Ascending aorta (tissue), 2 donors: ENCODE measurements around the gene MRPL55. TPM values are rescaled to one million over a fixed set of nuclear protein-coding genes. Genes with fewer than 3 reads are reported as not detected.
A peak's percentile ranks its signal among the peaks of the same experiment; 100 is the strongest.

Experiments
- DNase-seq, 2 donors: peaks; one replicate each; pipeline ENCODE4 v3.0.0-alpha.2; 2019; ENCODE audit warnings: low spot score in 2 of 2
- H3K27ac ChIP-seq, 2 donors: fragments of 200-600 bp; sonication (generic); one replicate each; pipeline ENCODE4 v1.5.1; 2016 to 2017; ENCODE audit warnings: mild to moderate bottlenecking in 1 of 2
- H3K27me3 ChIP-seq: fragments of 200-600 bp; sonication (generic); one replicate; pipeline ENCODE4 v1.5.1; 2017
- H3K36me3 ChIP-seq, 2 donors: fragments of 200-600 bp; sonication (generic); one replicate each; pipeline ENCODE4 v1.5.1; 2016
- H3K4me1 ChIP-seq, 2 donors: fragments of 200-600 bp; sonication (generic); one replicate each; pipeline ENCODE4 v1.5.1; 2016 to 2017; ENCODE audit warnings: mild to moderate bottlenecking in 1 of 2
- H3K4me3 ChIP-seq, 2 donors: fragments of 200-600 bp; sonication (generic); one replicate each; pipeline ENCODE4 v1.5.1; 2016 to 2017; ENCODE audit warnings: mild to moderate bottlenecking in 1 of 2
- H3K9me3 ChIP-seq, 2 donors: fragments of 200-600 bp; sonication (generic); one replicate each; pipeline ENCODE4 v1.5.1; 2016
- CTCF ChIP-seq, 3 experiments: fragments of 200-600 bp in 2 of 3; fragments of 450-650 bp in 1 of 3; sonication (generic) in 2 of 3; IDR thresholded peaks; one replicate each; pipeline ENCODE4 v1.5.1; 2016 to 2019; ENCODE audit warnings: antibody characterized with exemption in 3 of 3, mild to moderate bottlenecking in 1 of 3, moderate library complexity in 1 of 3
- intact Hi-C: fragments of 100-400 bp; cut with DNase I; formaldehyde crosslinking; loops from one replicate; pipeline ENCODE4 v1.15.1; 2023
- total RNA-seq: library from RNA; depleted of rRNA; stranded (reverse); fragments of >200 nt; gene quantifications from one replicate; pipeline ENCODE4 v1.1.0, GENCODE V29; 2016

The MRPL55 gene
- total RNA-seq, 1 donor from 2014 or later: 23.6 TPM

- H3K27ac ChIP-seq: no peak overlapping the region
- no peak overlapping the region for H3K4me3 ChIP-seq
- peaks cover 0 to under 1% of the 10 kb centered on the region in 2 donors for H3K4me1 ChIP-seq
- peak in 1 of 2 donors; percentile 30 for DNase-seq
- intact Hi-C loops: no loop called here
- no peak for TF ChIP-seq CTCF (IDR thresholded peaks at IDR 0.05)
- H3K36me3 ChIP-seq: peaks cover 39 to 50% of the 10 kb centered on the region in 2 donors
- peaks cover 0 to 6% of the 10 kb centered on the region in 2 donors for H3K9me3 ChIP-seq
- no peaks in the 10 kb centered on the region for H3K27me3 ChIP-seq
Observed at GRCh38 chr1:228096416-228097332, 12.4 kb downstream of the MRPL55 start.

GRCh38 chr1:228095938-228096337, 13.2 kb downstream of the MRPL55 start:
- DNase-seq: no peak
- no peaks in the 10 kb centered on the region for H3K27me3 ChIP-seq
- H3K4me1 ChIP-seq: peaks cover 0 to 3% of the 10 kb centered on the region in 2 donors
- no peak for TF ChIP-seq CTCF (IDR thresholded peaks at IDR 0.05)
- intact Hi-C loops: no loop called here
- no peak overlapping the region for H3K4me3 ChIP-seq
- peaks cover 39 to 48% of the 10 kb centered on the region in 2 donors for H3K36me3 ChIP-seq
- peaks cover 0 to 6% of the 10 kb centered on the region in 2 donors for H3K9me3 ChIP-seq
- H3K27ac ChIP-seq: no peak overlapping the region

- H3K27ac ChIP-seq: no peak overlapping the region
- no peak overlapping the region for H3K4me3 ChIP-seq
- DNase-seq: no peak
- H3K36me3 ChIP-seq: peaks cover 38 to 40% of the 10 kb centered on the region in 2 donors
- H3K27me3 ChIP-seq: no peaks in the 10 kb centered on the region
- intact Hi-C loops: no loop called here
- TF ChIP-seq CTCF (IDR thresholded peaks at IDR 0.05): no peak
- H3K9me3 ChIP-seq: peaks cover 0 to 6% of the 10 kb centered on the region in 2 donors
- H3K4me1 ChIP-seq: peaks cover 3 to 9% of the 10 kb centered on the region in 2 donors
Observed at GRCh38 chr1:228095161-228095560, 13.9 kb downstream of the MRPL55 start.

GRCh38 chr1:228094432-228095016, 14.6 kb downstream of the MRPL55 start:
- DNase-seq: no peak
- H3K4me3 ChIP-seq: no peak overlapping the region
- H3K27me3 ChIP-seq: no peaks in the 10 kb centered on the region
- H3K27ac ChIP-seq: no peak overlapping the region
- no peak for TF ChIP-seq CTCF (IDR thresholded peaks at IDR 0.05)
- peaks cover 9 to 16% of the 10 kb centered on the region in 2 donors for H3K4me1 ChIP-seq
- H3K9me3 ChIP-seq: peaks cover 0 to 6% of the 10 kb centered on the region in 2 donors
- peaks cover 32 to 34% of the 10 kb centered on the region in 2 donors for H3K36me3 ChIP-seq
- intact Hi-C loops: no loop called here

- H3K4me1 ChIP-seq: peaks cover 10 to 28% of the 10 kb centered on the region in 2 donors
- H3K4me3 ChIP-seq: no peak overlapping the region
- H3K27me3 ChIP-seq: no peaks in the 10 kb centered on the region
- intact Hi-C loops: no loop called here
- no peak for DNase-seq
- H3K36me3 ChIP-seq: peaks cover 24 to 27% of the 10 kb centered on the region in 2 donors
- no peak overlapping the region for H3K27ac ChIP-seq
- peaks cover 0 to 6% of the 10 kb centered on the region in 2 donors for H3K9me3 ChIP-seq
- no peak for TF ChIP-seq CTCF (IDR thresholded peaks at IDR 0.05)
Observed at GRCh38 chr1:228093050-228093906, 15.8 kb downstream of the MRPL55 start.
